Erythroblast (primary cell): ENCODE results near the gene ZNF253.

ENCODE experiments used
- GATA1 ChIP-seq: IDR thresholded peaks from 2 replicates; pipeline ENCODE4 v1.6.1; 2011; ENCODE audit warnings: low read depth, mild to moderate bottlenecking, control low read depth, low read length, moderate library complexity
- POLR2A ChIP-seq: IDR thresholded peaks from 2 replicates; pipeline ENCODE4 v1.6.1; 2011; ENCODE audit warnings: mild to moderate bottlenecking, low read length

- TF ChIP-seq POLR2A (peak; percentile 71), GATA1 (no peak)
Observed at GRCh38 chr19:19865750-19866610, at the start of gene ZNF253.
